Spleen (tissue), 7 donors: Measurements from ENCODE around the gene TMEM201.

Source experiments
- POLR2A ChIP-seq, 3 donors: fragments of 450-650 bp; IDR thresholded peaks; one replicate each; pipeline ENCODE4 v1.5.1; 2017; ENCODE audit warnings: antibody characterized with exemption in 3 of 3, mild to moderate bottlenecking in 1 of 3
- TF ChIP-seq, protein P1 (sequence below), 11 experiments: fragments of 200-600 bp in 7 of 11; fragments of 450-650 bp in 4 of 11; sonication (generic) in 4 of 11; IDR thresholded peaks in 8 of 11; conservative IDR thresholded peaks in 3 of 11; 1 replicate in 7 of 11; 2 replicates in 4 of 11; pipeline versions ENCODE4 v1.4.0 to v1.8.0; 2016 to 2021; ENCODE audit warnings: antibody characterized with exemption in 11 of 11, inconsistent platforms in 4 of 11, mild to moderate bottlenecking in 1 of 11
- donor health status: DM: no; HTN: no; CAD: no; lungs with moderate emphysema.
- donor health status: DM: no; HTN: no; CAD: no.
- donor health status: DM: no; HTN: no; CAD: no.

DNA sequence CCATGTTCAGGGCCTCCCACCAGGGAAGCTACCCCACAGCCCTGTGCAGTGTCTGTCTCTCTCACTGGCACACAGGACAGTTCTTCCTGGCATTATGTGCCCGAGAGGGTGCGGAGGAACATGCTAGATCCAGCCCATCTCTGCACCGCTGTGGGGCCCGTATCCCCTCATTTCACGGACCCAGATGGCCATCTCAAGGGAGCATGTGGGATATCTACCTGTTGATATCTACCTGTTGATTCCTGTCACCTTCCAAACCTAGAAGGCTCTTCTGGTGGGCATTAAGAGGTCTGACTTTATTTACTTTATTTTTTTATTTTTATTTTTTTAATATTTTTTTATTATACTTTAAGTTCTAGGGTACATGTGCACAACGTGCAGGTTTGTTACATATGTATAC is 74.5 kb downstream of the TMEM201 start:
- TF ChIP-seq POLR2A (IDR thresholded peaks at IDR 0.05), result no peak
- TF ChIP-seq, protein P1, sequence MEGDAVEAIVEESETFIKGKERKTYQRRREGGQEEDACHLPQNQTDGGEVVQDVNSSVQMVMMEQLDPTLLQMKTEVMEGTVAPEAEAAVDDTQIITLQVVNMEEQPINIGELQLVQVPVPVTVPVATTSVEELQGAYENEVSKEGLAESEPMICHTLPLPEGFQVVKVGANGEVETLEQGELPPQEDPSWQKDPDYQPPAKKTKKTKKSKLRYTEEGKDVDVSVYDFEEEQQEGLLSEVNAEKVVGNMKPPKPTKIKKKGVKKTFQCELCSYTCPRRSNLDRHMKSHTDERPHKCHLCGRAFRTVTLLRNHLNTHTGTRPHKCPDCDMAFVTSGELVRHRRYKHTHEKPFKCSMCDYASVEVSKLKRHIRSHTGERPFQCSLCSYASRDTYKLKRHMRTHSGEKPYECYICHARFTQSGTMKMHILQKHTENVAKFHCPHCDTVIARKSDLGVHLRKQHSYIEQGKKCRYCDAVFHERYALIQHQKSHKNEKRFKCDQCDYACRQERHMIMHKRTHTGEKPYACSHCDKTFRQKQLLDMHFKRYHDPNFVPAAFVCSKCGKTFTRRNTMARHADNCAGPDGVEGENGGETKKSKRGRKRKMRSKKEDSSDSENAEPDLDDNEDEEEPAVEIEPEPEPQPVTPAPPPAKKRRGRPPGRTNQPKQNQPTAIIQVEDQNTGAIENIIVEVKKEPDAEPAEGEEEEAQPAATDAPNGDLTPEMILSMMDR (IDR thresholded peaks at IDR 0.05 in 8 of 11, conservative IDR thresholded peaks at IDR 0.05 in 3 of 11), result no peak
